22Rv1 (cell line): ENCODE measurements around the gene ANO2.

Experiments
- H3K27ac ChIP-seq: fragments of 450-650 bp; 2 replicates; pipeline ENCODE4 v1.5.1; 2017
- CTCF ChIP-seq: fragments of 450-650 bp; IDR thresholded peaks from 2 replicates; pipeline ENCODE4 v1.5.1; 2017; ENCODE audit warnings: mild to moderate bottlenecking
- ZFX ChIP-seq: fragments of 450-650 bp; IDR thresholded peaks from 2 replicates; pipeline ENCODE4 v1.6.1; 2017; ENCODE audit warnings: antibody characterized with exemption, borderline replicate concordance

Gene ANO2

GRCh38 chr12:5516371-5517241 is 428.5 kb downstream of the ANO2 start:
- TF ChIP-seq ZFX: no peak
- TF ChIP-seq CTCF: no peak
- no peak overlapping the region for H3K27ac ChIP-seq

DNA sequence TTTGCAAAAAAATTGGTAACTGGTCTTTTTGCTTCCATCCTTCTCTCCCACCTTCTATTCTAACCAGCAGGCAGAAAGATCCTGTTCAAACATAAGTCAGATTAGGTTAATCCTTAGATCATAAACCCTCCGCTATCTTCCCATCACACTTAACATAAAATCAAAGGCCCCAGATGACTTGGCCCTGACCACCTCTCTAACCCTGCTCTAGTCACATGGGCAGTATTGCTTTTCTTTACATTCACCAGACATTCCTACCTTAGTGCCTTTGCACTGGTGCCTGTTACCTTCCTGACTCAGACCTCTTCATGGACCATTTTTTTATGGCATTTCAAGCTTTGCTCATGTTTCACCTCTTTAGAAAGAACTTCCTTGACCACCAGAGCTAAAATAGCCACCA is 429.6 kb downstream of the ANO2 start:
- no peak overlapping the region for H3K27ac ChIP-seq
- TF ChIP-seq CTCF: no peak
- no peak for TF ChIP-seq ZFX

- no peak overlapping the region for H3K27ac ChIP-seq
- TF ChIP-seq CTCF (no peak), ZFX (no peak)
Measured at GRCh38 chr12:5514545-5514944, 430.5 kb downstream of the ANO2 start.

GRCh38 chr12:5514016-5514415 is 431.0 kb downstream of the ANO2 start:
- no peak for TF ChIP-seq ZFX
- no peak for TF ChIP-seq CTCF
- no peak overlapping the region for H3K27ac ChIP-seq

DNA sequence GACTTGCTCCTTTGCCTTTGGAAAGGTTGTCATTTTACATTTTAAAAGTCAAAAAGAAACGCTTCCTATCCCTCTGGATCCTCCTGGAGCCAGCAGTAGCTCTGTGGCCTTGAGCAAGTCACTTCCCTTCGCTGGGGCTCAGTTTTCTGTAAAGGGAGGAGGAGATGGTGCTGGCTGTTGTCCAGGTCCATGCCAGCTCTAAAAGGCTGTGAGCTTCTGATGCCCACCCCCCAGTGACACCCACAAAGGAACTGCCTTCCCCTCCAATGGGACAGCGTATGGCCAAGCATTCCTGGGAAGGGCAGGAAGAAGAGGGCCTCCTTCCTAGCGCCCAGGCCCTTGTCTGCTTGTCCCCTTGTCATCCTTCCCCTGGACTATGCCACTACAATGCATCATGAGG is 431.7 kb downstream of the ANO2 start:
- H3K27ac ChIP-seq: no peak overlapping the region
- TF ChIP-seq CTCF (no peak), ZFX (no peak)
